NCI-H1694 treated with DMSO at 0.1 percent for 48 hours (cell line): ENCODE results near the gene FBN2.

Experiments used
- DNase-seq: peaks from one replicate; lab custom pipeline; 2025; lab: John Stamatoyannopoulos, UW

The FBN2 gene

GRCh38 chr5:128538000-128538249, at the start of gene FBN2:
Gene FBN2, minus strand, starts transcription at chr5:128538245. Its CDS starts 642 bp downstream, at chr5:128537603.
- no peak for DNase-seq

GRCh38 chr5:128587275-128587674, 49.2 kb upstream of the FBN2 start:
- no peak for DNase-seq

GRCh38 chr5:128586848-128587247, 48.8 kb upstream of the FBN2 start:
- DNase-seq: no peak

- no peak for DNase-seq
Measured at GRCh38 chr5:128579639-128580038, 41.6 kb upstream of the FBN2 start.

- DNase-seq: no peak
Measured at GRCh38 chr5:128579093-128579492, 41.0 kb upstream of the FBN2 start.

- DNase-seq: no peak
Measured at GRCh38 chr5:128574041-128574440, 36.0 kb upstream of the FBN2 start.

- DNase-seq: no peak
Measured at GRCh38 chr5:128572930-128573319, 34.9 kb upstream of the FBN2 start.

GRCh38 chr5:128572051-128572929, 34.2 kb upstream of the FBN2 start:
- no peak for DNase-seq

GRCh38 chr5:128566178-128566577, 28.1 kb upstream of the FBN2 start:
- no peak for DNase-seq

- no peak for DNase-seq
Measured at GRCh38 chr5:128559300-128560297, 21.6 kb upstream of the FBN2 start.

- DNase-seq: no peak
Measured at GRCh38 chr5:128553747-128554146, 15.7 kb upstream of the FBN2 start.

- no peak for DNase-seq
Measured at GRCh38 chr5:128551476-128551875, 13.4 kb upstream of the FBN2 start.

GRCh38 chr5:128549496-128549895, 11.5 kb upstream of the FBN2 start:
- no peak for DNase-seq

- DNase-seq: no peak
Measured at GRCh38 chr5:128546658-128547281, 8.7 kb upstream of the FBN2 start.

GRCh38 chr5:128541385-128541784, 3.3 kb upstream of the FBN2 start:
- DNase-seq: no peak

- no peak for DNase-seq
Measured at GRCh38 chr5:128539038-128539429, 989 bp upstream of the FBN2 start.

GRCh38 chr5:128538250-128539037, 399 bp upstream of the FBN2 start:
- peak; percentile 4 for DNase-seq

GRCh38 chr5:128537221-128537999, 635 bp downstream of the FBN2 start:
- no peak for DNase-seq

- DNase-seq: no peak
Measured at GRCh38 chr5:128536254-128537220, 1.5 kb downstream of the FBN2 start.

- DNase-seq: no peak
Measured at GRCh38 chr5:128535251-128535650, 2.8 kb downstream of the FBN2 start.
